NOMO-1 (cell line): ENCODE results near the gene PACSIN2.
A peak's percentile ranks its signal among the peaks of the same experiment; 100 is the strongest.

Experiments used
- DNase-seq, 2 experiments: peaks; one replicate each; lab custom pipeline; 2025; ENCODE audit not compliant: unreplicated experiment in 2 of 2; lab: John Stamatoyannopoulos, UW

PACSIN2 gene

DNA sequence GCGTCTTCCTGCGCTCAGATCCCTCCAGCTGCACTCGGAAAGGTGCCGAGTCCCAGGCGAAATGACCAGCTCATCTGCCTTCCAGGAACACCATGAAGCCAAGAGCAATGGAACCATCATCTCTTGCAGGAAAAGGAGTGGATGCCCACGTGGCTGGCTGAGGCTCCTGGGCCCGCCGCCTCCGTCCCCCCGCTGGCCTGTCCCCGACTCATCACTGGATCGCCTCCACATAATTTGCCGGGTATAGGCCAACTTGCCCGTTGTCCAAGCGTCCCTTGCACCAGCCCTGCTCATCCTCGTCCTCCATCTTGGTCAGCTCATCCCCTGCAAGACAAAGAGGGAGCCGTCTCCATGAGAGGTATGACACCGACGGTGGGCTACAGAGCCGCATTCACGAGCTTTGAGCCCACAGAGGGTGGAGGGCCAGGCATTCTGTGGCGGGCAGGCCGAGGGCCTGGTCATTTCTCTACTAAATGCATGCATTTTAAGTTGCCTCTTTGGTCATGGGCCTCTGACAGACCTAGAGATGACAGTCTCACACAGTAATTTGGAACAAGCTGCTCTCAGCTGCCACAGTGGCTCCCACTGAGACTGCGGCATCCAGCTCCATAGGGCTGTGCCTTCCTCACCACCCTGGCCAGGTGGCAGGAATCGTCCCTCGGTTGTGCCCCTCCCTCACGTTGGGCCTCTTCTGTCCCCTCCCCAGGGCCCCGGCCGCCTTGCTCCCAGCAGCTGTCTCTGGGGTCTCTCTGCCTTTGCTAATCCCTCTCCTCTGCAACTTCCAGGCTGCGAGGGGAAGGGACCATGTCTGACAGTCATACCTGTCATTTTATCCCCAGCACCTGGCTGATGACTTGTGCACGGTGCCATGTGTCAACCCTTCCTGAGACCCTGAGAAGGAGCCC is 143.6 kb downstream of the PACSIN2 start:
- DNase-seq = no peak

DNA sequence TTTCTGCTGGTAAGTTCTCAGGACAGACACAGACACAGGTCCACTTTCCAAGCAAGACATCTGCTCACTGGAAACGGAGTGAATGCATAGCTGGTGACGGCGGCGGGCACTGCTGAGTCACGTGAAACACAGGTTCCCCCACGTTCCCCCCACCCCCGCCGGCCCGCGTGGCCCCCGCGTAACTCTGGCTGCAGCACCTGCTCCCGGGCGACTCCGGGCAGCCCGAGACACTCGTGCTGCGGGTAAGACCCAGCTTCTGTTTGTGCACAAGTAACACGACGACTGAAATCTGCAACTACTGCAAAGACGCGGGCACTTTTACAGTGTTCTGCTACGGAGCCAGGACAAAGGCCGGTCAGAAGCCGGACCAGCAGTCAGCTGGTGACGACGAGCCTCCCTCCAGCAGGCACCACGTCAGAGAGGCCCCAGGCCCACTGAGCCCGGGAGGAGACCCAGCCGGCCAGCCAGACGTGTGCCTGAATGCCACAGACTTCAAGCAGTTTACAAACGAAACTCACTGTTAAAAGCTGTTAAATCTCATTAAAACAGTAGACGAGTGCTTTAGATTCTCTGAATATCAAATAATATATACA is 145.0 kb downstream of the PACSIN2 start:
- DNase-seq = no peak

DNA sequence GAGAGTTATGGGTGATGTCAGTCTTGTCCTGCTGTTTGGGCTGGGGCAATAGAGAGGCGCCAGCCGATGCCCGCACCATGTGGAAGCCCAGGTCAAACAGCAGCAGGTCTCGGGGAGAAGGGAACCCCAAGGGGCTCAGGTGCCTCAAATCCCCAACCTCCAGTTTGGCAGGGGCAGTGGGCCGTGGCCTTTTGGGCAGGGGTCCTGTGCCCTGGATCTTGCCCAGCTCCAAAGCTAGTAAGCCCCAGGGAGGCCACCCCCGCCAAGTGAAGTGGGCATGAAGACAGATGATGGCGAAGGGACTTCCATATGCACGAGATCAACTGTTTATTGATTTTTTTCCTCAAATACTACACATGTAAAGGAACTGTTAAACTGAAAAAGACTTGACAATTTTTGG is 145.5 kb downstream of the PACSIN2 start:
- no peak for DNase-seq

DNA sequence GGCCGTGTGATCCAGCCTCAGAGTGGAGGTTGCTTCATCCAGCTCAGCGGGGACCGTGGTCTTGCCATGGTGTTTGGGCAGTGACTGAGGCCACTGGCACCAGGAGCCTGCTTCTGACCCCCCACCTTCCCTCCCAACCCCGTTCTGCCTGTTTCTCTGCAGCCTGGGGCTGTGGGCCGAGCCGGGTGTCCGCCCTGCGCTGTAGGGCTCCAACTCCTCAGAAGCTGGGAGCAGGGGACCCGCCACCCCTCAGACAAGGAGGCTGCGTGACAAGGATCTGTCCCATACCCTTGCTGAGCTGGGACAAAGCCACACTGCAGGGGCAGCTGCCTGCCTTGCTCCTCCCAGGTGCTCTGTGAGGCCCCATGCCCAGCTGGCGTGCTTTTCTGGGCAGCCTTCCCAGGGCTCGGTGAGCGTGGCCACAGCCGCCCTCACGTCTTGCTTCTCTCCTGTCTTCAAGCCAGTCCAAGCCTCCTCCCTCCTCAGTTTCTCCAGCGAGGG is 146.1 kb downstream of the PACSIN2 start:
- no peak for DNase-seq

DNA sequence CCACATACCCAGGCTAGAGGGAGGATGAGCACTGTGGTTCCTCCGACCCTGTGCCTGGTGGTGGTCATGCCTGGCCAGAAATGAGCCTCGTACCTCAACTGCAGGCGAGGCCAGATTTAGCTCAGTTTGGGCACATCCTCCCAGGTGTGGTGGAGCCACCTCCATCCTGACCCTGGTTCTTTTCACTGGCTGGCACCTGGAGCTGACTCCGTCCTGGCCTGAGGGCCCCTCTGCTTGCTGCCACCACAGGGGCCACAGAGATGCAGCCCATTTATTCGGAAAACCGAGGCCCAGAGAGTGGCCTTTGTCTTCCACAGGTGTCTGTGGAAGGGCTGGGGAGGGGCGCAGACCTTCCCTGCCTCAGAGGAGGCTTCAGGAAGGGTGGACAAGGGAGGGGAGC is 148.8 kb downstream of the PACSIN2 start:
- DNase-seq = no peak

DNA sequence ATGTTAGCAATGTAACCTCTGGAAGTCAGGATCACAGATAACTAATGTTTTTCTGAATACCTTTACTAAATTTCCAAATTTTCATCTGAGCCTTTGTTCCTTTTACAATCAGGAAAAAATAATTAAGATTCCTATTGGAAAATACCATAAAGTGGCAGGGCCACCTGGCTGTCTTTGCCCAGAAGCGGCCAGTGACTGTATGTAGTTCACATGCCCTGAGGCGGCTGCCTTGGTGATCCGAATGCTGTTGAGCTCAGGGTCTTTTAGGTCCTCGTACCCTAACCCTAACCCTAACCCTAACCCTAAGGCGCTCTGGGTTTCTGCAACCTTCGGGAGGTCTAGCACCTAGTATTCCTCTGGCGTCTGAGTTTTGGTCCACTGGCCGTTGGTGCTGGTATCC is 149.4 kb downstream of the PACSIN2 start:
- no peak for DNase-seq

DNA sequence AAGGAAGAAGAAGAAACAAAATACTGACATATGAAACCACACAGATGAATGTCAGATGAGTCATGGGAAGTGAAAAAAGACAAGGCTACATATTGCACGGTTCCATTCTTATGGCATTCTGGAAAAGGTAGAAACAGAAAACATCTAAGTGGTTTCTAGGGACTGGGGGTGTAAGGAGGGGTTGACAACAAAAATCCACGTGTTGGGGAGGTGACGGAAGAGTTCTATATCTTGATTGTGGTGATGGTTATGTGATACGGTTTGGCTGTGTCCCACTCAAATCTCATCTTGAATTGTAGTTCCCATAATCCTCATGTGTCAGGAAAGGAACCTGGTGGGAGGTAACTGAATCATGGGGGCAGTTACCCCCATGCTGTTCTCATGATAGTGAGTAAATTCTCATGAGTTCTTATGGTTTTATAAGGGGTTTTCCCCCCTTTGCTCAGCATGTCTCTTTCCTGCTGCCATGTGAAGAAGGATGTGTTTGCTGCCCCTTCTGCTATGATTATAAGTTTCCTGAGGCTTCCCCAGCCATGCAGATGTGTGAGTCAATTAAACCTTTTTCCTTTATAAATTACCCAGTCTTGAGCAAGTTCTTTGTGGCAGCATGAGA is 151.5 kb downstream of the PACSIN2 start:
- peak; percentile 27 to 77 for DNase-seq

DNA sequence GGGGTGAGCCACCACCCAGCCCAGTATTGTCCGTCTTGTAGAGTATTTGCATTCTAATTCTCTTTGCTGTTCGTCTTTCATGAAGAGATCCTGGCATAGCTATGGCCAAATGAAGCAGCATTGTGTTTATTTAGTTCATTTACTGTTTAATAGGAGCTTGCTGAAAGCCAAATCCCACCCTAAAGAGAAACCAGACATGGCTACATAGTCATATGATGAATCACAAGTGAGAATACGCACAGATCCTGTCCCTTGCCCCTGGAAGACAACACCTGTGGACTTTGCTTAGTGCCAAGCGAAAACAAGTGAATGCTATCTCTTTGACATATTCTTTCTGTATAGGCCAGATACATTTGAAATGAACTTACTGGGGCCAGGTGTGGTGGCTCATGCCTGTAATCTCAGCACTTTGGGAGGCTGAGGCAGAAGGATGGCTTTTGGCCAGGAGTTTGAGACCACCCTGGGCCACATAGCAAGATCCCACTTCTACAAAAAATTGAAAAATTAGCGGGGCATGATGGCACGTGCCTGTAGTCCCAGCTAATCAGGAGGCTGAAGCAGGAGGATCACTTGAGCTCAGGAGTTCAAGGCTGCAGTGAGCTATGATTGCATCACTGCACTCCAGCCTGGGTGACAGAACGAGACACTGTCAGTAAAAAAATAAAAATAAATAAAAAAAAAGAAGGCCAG is 152.8 kb downstream of the PACSIN2 start:
- DNase-seq = no peak

DNA sequence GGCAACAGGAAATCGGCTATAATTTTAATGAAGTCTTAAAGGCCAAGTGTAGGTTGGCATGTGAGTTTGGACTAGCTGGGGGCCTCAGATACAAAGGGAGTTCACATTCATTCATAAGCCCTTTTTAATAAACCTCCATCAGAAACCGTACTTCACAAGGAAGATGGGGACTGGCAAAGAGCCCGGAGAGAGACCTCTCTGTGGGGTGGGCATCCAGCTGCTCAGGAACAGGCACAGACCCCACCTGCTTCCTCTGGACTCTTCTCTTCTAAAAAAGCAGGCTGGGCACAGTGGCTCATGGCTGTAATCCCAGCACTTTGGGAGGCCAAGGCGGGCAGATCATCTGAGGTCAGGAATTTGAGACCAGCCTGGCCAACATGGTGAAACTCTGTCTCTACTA is 154.0 kb downstream of the PACSIN2 start:
- no peak for DNase-seq

DNA sequence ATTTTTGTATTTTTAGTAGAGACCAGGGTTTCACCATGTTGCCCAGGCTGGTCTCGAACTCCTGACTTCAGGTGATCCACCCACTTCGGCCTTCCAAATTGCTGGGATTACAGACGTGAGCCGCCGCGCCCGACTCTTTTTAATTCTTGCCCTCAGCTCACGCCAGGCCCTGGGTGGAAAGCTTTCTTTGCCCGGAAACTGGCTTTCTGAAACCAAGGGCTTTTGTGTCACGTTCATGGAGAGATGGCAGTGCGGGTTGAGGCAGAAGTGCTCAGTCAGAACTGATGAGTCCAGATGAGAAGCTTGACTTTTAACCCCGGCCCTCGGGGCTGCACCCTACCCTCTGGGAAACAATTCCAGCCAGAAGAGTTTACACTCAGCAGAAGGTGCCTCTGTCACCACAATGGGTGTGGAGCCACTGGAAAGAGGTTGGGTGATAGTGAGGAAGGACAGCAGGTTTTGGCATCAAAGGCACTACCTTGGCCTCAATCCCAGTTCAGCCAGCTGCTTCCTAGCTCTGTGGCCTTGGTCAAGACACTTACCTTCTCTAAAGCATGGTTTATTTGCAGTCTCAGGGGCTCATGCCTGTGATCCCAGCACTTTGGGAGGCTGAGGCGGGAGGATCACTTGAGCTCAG is 157.0 kb downstream of the PACSIN2 start:
- no peak for DNase-seq

DNA sequence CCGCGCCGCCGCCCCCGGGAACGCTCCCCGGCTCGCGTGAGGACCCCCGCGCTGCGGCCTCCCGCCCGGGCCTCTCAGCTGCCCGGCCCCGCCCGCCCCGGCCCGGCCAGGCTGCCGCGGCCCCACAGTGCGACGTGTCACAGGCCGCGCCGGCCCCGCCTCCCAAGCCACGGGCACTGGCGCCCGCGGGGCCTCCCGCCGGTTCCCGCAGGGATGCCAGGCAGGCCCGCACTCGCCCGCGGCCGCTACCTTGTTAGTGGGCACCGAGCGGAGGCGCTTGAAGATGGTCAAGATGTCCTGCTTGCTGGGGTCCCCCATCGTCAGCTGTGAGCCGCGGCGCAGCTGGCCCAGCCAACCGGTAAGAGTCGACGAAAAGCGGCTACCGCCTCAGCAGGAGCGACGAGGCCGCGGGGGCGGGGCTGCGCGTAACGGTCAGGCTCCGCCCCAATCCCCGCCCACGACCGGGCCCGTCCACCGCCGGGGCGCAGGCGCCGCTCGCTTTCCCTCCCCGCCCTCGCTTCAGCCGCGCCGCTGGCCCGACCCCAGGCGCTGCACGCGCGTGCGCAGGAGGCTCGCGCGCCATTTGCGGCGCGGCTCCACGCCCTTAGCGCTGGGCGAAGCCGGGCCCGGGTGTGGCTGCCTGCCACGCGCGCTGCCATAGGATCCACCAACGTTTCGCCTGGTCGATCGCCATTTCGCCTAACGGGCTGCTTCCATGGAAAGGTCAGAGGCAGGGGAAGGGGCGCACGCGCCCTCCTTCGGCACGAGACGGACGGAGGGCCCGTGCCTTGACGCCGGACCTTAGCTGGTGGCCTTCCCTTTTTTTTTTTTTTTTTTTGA is 157.9 kb downstream of the PACSIN2 start, which contains the start of gene ARFGAP3:
ARFGAP3 (minus strand) TSS at position 409 of the 840 bp plus-strand sequence; CDS start at position 318, 91 bp downstream.
- DNase-seq = peak; percentile 88 to 95

DNA sequence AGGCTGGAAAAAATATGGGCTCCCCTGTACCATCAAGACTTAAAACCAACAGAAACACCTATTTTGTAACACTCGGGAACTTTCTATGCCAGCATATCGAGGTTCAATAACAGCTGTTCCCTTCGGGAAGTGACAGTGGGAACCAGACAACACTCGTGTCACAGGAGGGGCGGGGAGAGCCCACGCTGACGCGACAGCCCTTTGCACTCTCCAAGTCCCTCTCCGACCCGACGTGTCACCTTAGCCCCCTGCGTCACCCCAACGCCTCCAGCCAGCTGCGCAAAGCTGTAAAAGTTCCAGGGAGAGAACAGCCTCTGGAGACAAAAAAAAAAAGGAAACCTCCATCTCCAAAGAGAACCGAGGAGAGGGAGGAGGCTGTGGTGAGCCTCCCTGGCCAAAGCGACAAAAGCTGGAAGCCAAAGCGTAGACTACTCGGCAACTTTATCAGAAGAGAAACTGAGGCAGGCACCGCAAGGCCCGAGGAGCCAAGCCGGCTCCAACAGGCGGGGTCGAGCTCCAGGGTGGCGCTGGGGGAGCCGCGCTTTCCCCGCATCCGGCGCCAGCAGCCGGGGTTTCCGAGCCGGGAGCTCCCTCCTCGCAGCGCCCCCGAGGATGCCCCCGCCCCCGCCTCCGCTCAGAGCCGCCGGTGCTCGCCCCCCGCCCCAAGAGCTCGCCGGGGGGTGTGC is 158.6 kb downstream of the PACSIN2 start:
- no peak for DNase-seq

DNA sequence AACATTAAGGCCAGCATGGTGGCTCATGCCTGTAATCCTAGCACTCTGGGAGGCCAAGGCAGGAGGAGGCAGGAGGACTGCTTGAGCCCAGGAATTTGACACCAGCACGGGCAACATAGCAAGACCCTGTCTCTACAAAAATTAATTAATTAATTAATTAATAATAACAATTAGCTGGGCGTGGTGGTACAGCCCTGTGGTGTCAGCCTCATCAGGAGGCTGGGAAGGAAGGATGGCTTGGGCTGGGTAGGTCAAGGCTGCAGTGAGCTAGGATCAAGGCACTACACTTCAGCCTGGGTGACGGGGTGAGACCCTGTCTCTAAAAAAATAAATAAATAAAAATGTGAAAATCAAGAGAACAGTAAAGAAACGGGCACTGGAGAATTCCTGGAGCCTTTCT is 159.2 kb downstream of the PACSIN2 start:
- no peak for DNase-seq

DNA sequence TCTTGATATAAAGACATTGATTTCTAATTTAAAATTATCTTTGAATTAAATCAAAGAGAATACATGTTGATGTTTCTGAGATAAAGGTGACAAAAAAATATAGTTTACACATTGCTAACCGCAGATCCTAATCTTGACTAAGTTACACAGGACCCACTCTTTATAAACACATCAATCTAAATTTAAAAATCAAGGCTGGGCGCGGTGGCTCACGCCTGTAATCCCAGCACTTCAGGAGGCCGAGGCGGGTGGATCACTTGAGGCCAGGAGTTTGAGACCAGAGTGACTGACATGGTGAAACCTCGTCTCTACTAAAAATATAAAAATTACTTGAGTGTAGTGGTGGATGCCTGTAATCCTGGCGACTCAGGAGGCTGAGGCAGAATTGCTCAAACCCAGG is 159.7 kb downstream of the PACSIN2 start:
- DNase-seq = no peak

DNA sequence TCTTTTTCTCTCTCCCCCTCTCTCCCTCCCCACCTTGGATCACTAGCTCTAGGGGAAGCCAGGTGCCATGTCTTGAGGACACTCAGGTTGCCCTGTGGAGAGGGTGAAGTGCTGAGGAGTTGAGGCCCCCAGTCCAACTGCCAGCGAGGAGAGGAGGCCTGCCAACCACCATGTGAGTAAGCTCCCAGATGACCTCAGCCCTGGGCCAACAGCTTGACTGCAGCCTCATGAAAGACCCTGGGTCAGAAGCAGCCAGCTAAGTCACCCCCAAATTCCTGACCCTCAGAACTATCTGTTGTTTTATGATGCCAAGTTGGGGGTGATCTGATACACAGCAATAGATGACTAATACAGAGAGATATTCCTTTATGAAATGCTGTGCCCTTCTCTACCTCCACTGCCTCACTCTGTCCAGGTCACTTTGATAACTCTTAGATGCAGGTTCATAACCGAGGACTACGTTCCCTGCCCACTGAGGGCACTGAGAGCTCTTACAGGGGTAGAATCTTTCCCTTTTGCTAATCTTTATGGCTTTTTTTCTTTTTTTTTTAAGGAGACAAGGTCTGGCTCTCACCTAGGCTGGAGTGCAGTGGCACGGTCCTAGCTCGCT is 165.9 kb downstream of the PACSIN2 start:
- DNase-seq = no peak

DNA sequence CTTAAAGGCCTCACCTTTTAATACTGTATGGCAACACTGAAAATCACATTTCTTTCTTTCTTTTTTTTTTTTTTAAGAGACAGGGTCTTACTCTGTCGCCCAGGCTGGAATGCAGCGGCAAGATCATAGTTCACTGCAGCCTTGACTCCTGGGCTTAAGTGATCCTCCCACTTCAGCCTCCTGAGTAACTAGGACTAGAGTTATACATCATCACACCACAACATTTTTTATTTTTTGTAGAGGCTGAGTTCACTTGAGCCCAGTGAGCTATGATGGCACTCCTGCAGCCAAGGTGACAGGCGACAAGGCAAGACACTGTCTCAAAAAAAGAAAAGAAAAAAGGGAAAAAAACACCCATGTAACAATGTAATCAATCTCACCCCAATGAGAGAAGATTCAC is 167.8 kb downstream of the PACSIN2 start:
- no peak for DNase-seq

DNA sequence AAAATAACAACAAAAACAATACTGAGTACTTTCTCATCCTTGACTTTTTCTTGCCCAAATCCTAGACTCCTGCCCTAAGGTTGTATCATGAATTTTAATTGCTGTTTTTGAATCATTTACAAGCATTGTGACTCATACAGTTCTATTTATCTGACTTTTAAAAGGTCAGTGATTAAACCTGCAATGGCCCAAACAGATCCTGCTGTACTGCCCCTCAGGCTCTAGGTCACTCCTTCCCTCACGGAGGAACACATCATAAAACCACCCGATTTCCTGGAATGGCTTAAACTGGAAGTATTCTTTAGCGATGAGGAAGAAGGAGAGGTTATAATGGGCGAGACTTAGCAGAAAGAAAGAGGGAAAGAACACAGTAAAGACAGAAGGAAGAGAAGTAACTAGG is 170.2 kb downstream of the PACSIN2 start:
- no peak for DNase-seq

DNA sequence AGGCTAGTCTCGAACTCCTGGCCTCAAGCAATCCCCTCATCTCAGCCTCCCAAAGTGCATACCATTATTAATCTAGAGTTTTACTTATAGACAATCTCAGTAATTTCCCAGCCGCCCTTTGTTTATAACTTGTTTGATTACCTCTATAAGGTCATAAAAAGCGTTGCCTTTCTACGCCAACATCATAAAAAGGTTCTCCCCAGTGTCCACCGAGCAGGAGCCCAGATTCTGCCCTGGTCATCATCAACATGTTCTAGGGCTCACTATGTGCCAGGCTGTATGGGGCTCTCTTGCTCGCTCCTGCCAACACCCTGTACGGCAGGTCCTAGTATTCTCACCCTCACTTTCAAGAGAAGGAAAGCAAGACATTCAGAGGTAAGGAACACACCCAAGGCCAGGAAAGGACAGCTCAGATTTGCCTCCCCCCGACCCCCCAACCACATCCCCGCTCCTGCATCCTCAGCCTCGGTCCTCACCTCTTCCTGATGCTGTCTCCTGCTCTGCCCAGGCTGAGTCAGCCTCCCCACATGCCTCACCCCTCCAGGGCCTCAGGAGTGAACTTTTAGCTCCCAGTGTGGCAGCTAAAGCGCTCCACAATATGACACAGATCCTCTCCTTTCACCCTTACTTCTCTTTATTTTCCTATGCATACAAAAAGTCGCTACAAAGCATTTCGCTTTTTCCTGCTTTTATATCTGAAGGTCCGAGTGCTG is 172.1 kb downstream of the PACSIN2 start:
- no peak for DNase-seq
